Skeletal muscle tissue (tissue), 4 donors: ENCODE results near the gene SLC8A3. TPM values are rescaled to one million over a fixed set of nuclear protein-coding genes. Genes with fewer than 3 reads are reported as not detected.

Experiments used
- H3K27ac ChIP-seq: one replicate; pipeline ENCODE4 v1.7.0; 2013; ENCODE audit warnings: mild to moderate bottlenecking, low read depth, low read length, inconsistent platforms
- H3K27me3 ChIP-seq, 3 donors: one replicate each; pipeline ENCODE4 v1.7.0; 2013; ENCODE audit warnings: low read length in 3 of 3; ENCODE audit not compliant: control insufficient read depth in 3 of 3, insufficient read depth in 3 of 3
- H3K36me3 ChIP-seq, 3 donors: one replicate each; pipeline ENCODE4 v1.7.0; 2013; ENCODE audit warnings: low read length in 3 of 3; ENCODE audit not compliant: control insufficient read depth in 3 of 3, insufficient read depth in 3 of 3
- H3K4me1 ChIP-seq, 3 donors: one replicate each; pipeline ENCODE4 v1.7.0; 2013; ENCODE audit warnings: low read length in 3 of 3, mild to moderate bottlenecking in 3 of 3; ENCODE audit not compliant: control insufficient read depth in 3 of 3, insufficient read depth in 3 of 3
- H3K4me3 ChIP-seq, 3 donors: one replicate each; pipeline ENCODE4 v1.7.0; 2013; ENCODE audit warnings: low read length in 3 of 3
- H3K9ac ChIP-seq, 3 donors: one replicate each; pipeline ENCODE4 v1.7.0; 2013; ENCODE audit warnings: low read length in 3 of 3, mild to moderate bottlenecking in 3 of 3, moderate library complexity in 2 of 3, low read depth in 1 of 3
- H3K9me3 ChIP-seq, 3 donors: one replicate each; pipeline ENCODE4 v1.7.0; 2013; ENCODE audit warnings: low read length in 3 of 3; ENCODE audit not compliant: control insufficient read depth in 3 of 3
- total RNA-seq: library from RNA; depleted of rRNA; stranded (reverse); fragments of >200 nt; gene quantifications from one replicate; pipeline ENCODE4 v1.2.3, GENCODE V29; 2014
- donor health status: Osteomylitis.

SLC8A3 gene
- total RNA-seq, 1 donor from 2014 or later, result 13.0 TPM

DNA sequence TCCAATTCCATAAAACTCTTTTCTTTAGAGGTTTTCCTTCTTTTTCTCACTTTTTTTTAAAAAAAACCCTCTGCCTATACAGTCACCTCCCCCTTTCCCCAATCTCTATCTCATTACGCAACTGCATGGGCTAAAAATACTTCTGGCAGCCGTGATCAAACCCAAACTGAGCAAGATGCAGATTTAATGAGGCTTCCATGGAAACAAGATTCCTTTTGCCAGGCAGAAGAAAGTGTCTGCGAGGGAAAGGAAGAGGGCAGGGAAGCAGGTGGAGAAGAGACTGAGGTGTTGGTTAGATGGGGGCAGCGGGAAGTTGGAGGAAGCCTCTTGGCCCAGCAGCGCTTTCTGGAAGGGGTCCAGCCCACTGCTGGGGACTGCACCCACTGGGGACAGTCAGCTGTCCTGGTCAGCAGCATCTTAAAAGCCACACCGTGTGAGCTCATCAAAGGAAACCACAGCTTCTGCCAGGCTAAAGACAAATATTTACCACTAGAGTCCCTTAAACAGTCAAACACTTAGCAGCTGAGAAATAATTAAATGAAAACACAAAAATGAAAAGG is 90.4 kb downstream of the SLC8A3 start:
- Histone ChIP-seq H3K9me3 (no peaks in the 10 kb centered on the region), H3K4me1 (peaks cover 29 to 65% (median 53%) of the 10 kb centered on the region in 3 donors), H3K9ac (peak overlapping the region in 1 of 3 donors; percentile 33), H3K27ac (peak overlapping the region; percentile 20), H3K36me3 (no peaks in the 10 kb centered on the region), H3K4me3 (no peak overlapping the region), H3K27me3 (no peaks in the 10 kb centered on the region)

DNA sequence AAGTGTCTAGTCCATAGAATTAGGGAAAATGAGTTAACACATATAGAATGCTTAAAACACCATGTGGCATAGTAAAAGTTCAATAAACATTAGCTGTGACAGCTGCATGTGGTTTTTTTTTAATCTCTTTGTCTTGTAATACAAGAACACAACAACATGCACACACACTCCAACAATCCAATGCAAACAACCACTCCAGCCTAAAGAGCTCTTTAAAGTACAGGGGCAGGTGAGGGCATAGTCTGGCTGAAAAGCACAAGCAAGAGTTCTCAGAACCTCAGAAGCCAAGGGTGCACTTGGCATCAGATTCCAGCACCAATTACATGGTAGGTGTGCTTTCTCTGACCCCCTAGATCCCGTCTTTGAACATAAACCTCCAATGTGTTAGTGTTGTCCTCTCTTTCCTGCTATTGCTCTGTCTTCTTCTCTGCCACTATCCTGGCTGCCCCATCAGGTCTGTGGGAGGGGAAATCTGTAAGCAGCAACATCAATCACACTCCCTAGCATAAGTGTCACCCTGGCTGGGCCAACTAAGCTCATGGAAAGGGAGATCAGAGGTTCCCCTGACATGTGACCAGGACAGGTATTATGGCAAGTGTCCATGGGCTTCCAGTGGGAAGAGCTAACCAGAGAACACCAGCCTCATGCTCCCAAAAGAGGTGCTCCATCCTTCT is 91.0 kb downstream of the SLC8A3 start:
- Histone ChIP-seq H3K4me3 (peak overlapping the region in 1 of 3 donors; percentile 14), H3K27me3 (no peaks in the 10 kb centered on the region), H3K9ac (no peak overlapping the region), H3K4me1 (peaks cover 29 to 65% (median 53%) of the 10 kb centered on the region in 3 donors), H3K27ac (no peak overlapping the region), H3K9me3 (no peaks in the 10 kb centered on the region), H3K36me3 (no peaks in the 10 kb centered on the region)

DNA sequence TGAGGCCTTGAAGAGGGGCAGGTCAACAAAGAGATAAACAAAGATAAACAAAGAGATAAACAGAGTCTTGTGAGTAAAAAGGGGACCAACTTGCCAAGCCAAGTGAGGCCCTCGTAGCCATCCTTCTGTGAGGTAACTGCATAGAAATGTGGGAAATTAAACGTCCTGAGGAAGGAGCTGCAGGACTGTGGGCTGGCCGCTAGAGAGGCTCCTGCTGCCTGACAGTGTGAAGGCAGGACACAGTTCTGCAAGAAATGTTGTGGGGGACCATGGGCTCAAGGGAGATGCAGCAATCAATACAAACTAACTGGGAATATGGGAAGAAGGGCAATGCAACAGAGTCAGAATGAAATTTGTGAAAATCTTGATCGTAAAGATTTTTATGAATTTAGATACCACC is 91.9 kb downstream of the SLC8A3 start:
- peaks cover 29 to 65% (median 53%) of the 10 kb centered on the region in 3 donors for H3K4me1 ChIP-seq
- no peak overlapping the region for H3K27ac ChIP-seq
- no peaks in the 10 kb centered on the region for H3K9me3 ChIP-seq
- no peak overlapping the region for H3K9ac ChIP-seq
- no peaks in the 10 kb centered on the region for H3K27me3 ChIP-seq
- no peak overlapping the region for H3K4me3 ChIP-seq
- H3K36me3 ChIP-seq, result no peaks in the 10 kb centered on the region

DNA sequence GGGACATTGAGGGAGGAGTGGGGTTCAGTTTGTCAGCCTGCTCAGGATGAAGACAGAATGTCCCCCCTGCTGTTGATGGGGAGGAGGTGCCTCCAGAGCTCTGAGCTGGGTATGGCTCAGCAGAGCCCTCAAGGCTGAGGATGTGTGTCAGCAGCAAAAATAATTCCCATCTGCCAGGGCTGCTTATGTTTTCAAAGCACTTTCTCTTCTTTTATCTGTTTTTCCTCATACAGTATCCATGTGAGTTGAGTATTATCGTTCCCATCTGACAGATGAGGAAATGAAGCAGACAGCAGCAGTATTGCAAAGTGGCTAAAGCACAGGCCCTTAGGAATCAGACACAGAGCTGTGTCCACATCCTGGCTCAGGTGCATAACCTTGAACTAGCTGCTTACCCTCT is 94.1 kb downstream of the SLC8A3 start:
- no peak overlapping the region for H3K9ac ChIP-seq
- H3K36me3 ChIP-seq, result no peaks in the 10 kb centered on the region
- H3K4me3 ChIP-seq, result no peak overlapping the region
- no peaks in the 10 kb centered on the region for H3K27me3 ChIP-seq
- no peak overlapping the region for H3K27ac ChIP-seq
- no peaks in the 10 kb centered on the region for H3K9me3 ChIP-seq
- H3K4me1 ChIP-seq, result peaks cover 22 to 53% (median 45%) of the 10 kb centered on the region in 3 donors

DNA sequence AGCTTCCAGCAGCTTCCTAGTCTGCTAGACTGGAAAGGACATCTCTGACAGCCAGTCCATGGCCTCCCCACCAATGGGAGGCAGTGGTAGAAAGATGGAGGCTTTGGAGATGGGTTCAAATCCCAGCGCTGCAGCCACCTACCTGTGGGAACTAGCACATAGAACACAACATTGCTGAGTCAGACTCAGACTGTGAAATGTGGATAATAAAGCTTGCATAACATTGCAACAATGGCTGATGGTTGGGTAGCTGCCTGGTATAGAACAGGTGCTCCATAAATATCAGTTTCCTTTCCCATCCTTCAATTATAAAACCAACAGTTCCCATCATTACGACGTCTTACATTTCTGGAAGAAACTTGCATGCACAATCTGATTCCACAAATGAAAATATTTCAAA is 94.6 kb downstream of the SLC8A3 start:
- Histone ChIP-seq H3K4me3 (no peak overlapping the region), H3K27ac (no peak overlapping the region), H3K27me3 (no peaks in the 10 kb centered on the region), H3K36me3 (no peaks in the 10 kb centered on the region), H3K4me1 (peaks cover 17 to 48% (median 40%) of the 10 kb centered on the region in 3 donors), H3K9me3 (no peaks in the 10 kb centered on the region), H3K9ac (no peak overlapping the region)

DNA sequence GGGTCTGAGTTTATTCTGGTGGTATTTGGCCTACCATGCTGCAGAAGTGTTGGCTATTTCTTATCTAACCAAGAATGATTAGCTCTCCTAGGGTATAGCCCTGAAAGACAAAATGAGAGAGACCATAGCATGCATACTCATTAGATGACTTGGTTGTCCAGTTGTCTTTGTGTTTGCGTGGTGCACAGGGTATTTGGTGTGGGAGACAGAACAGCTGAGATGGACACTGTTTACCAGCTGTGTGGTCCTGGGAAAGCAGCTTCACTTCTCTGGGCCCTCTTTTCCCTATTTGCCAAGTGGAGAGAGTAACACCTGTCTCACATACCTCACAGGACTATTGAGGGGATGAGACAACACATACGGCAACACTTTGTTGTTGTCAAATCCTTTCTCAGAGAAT is 95.6 kb downstream of the SLC8A3 start:
- H3K4me1 ChIP-seq, result peaks cover 9 to 44% (median 32%) of the 10 kb centered on the region in 3 donors
- no peaks in the 10 kb centered on the region for H3K9me3 ChIP-seq
- H3K27me3 ChIP-seq, result no peaks in the 10 kb centered on the region
- H3K36me3 ChIP-seq, result no peaks in the 10 kb centered on the region
- H3K27ac ChIP-seq, result no peak overlapping the region
- H3K9ac ChIP-seq, result no peak overlapping the region
- H3K4me3 ChIP-seq, result no peak overlapping the region

DNA sequence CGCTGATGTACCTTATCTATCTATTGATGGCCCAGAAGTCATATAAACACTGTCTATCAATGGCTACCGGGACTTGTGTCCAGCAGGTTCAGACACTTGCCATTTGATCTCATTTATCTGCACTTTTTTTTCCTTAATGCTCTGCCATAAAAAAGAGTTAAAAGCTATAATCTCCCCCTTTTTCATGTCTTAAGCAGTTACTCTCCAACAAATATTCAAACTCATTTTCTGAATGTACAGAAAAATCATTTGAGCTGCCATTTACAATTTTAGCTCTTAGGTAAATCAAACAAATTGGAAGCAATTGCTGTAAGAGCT is 101.4 kb downstream of the SLC8A3 start:
- Histone ChIP-seq H3K4me1 (peaks cover 8 to 20% (median 9%) of the 10 kb centered on the region in 3 donors), H3K9me3 (no peaks in the 10 kb centered on the region), H3K27ac (no peak overlapping the region), H3K9ac (no peak overlapping the region), H3K36me3 (no peaks in the 10 kb centered on the region), H3K27me3 (no peaks in the 10 kb centered on the region), H3K4me3 (no peak overlapping the region)

DNA sequence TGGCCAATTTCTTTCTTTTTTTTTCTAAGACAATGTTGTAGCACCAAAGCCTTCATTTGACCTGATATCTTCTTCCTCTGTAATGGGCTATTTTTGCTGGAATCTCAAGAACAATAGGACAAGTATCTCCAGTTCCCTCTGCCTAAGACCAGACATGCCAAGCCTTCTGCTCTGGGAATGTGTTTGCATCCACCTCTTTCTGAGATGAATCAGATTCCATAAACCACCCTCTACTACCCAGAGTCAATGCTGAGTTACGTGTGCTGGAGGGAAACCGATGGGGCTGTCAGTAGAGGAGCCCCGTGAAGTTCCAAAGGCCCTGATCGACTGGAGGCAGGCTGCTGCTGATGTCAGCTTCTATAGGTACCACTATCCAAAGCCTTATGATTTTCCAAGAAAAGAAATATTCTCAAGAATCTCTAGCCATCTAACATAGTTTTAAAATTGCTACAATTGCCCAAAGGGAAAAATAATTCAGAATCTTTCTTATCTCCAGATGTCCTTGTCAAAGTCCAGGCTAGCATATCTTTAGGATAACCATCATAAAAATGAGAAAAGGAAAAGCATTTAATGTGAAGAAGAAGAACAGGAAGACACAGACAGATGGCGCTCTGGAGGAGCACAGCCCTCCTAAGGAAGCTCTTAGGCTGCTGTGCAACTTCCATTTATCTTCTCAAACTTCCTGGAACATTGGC is 101.9 kb downstream of the SLC8A3 start:
- no peak overlapping the region for H3K4me3 ChIP-seq
- no peaks in the 10 kb centered on the region for H3K27me3 ChIP-seq
- no peak overlapping the region for H3K9ac ChIP-seq
- peaks cover 8 to 20% (median 9%) of the 10 kb centered on the region in 3 donors for H3K4me1 ChIP-seq
- H3K27ac ChIP-seq, result no peak overlapping the region
- H3K36me3 ChIP-seq, result no peaks in the 10 kb centered on the region
- H3K9me3 ChIP-seq, result no peaks in the 10 kb centered on the region

DNA sequence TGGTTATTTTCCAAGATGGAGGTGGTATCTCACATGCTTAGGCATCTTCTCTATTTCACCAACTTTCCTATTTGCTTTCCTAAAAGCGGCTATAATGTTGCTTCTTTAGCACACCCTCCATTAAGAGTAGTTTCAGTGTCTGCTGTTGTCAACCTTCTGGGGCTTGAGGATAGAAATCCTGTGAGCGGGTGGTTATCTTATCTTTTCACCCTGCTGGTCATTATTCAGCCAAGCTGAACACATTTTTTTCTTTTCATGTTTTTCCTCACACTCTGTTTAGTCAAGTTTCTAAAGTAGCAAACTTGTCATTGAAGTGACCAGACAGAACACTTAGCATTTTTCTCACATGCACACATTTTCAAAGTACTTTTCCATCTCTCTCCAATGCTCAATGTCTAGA is 104.5 kb downstream of the SLC8A3 start:
- H3K27ac ChIP-seq, result no peak overlapping the region
- H3K36me3 ChIP-seq, result no peaks in the 10 kb centered on the region
- H3K4me1 ChIP-seq, result peaks cover 8 to 20% (median 9%) of the 10 kb centered on the region in 3 donors
- H3K4me3 ChIP-seq, result no peak overlapping the region
- H3K9me3 ChIP-seq, result no peaks in the 10 kb centered on the region
- H3K9ac ChIP-seq, result no peak overlapping the region
- no peaks in the 10 kb centered on the region for H3K27me3 ChIP-seq

DNA sequence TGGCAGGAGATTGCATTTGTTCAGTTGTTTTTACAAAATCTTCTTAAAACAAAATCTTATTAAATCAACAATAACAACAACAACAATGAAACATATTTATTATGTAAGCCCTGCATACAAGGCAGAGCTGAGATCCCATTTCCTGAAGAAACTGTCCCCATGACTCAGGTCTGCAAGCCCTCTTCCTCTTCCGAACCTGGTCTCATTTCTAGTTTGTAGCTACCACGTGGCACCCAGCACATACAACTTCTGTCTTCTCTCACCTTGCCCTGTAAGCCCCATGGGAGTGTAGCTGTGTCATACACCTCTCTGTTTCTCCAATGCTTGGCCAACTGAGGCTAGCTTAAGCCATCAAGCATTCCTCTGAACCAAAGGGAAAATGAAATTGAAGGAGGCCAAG is 106.4 kb downstream of the SLC8A3 start:
- no peak overlapping the region for H3K9ac ChIP-seq
- H3K27ac ChIP-seq, result no peak overlapping the region
- no peaks in the 10 kb centered on the region for H3K27me3 ChIP-seq
- no peaks in the 10 kb centered on the region for H3K36me3 ChIP-seq
- no peaks in the 10 kb centered on the region for H3K9me3 ChIP-seq
- H3K4me1 ChIP-seq, result peaks cover 8 to 15% (median 9%) of the 10 kb centered on the region in 3 donors
- no peak overlapping the region for H3K4me3 ChIP-seq
